GM18507 (cell line): Measurements from ENCODE around the gene RYR2.

Source experiments
- DNase-seq: peaks from one replicate; pipeline ENCODE4 v3.0.0; 2011; ENCODE audit warnings: low read depth; ENCODE audit not compliant: insufficient read length; ENCODE audit errors: extremely low spot score
- FAIRE-seq: peaks from 2 replicates; lab custom pipeline; 2011; peaks lifted over from hg19 to GRCh38; lab: Jason Lieb, UNC

The RYR2 gene

GRCh38 chr1:237041795-237042525 lies at the start of gene RYR2:
Gene RYR2 (plus strand): TSS chr1:237042184. CDS start chr1:237042522, 338 bp downstream.
- DNase-seq = no peak
- FAIRE-seq = no peak

GRCh38 chr1:236992449-236992848 lies 49.5 kb upstream of the RYR2 start:
- FAIRE-seq (no peak), DNase-seq (no peak)

GRCh38 chr1:236994450-236994849 lies 47.5 kb upstream of the RYR2 start:
- FAIRE-seq (no peak), DNase-seq (no peak)

DNA sequence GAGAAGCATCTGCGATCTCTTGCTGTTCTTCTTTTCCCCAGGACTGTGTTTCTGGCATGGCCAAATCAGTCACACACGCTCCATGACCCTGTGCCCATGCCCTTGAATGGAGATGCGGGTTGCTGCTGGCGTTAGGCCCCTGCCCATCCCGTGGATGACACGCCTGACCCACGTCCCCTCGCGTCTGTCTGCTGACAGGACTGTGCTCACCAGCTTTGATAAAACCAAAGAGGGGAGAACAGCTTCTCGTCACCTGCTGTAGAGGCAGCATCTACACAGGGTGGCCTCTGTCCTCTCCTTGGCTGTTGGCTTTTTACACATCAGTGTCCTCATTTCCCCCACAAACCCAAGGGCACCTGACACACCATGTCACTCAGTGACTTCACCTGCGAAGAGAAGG lies 44.6 kb upstream of the RYR2 start:
- FAIRE-seq (no peak), DNase-seq (no peak)

- FAIRE-seq = no peak
- DNase-seq = no peak
Measured at GRCh38 chr1:236997882-236998281, 44.1 kb upstream of the RYR2 start.

DNA sequence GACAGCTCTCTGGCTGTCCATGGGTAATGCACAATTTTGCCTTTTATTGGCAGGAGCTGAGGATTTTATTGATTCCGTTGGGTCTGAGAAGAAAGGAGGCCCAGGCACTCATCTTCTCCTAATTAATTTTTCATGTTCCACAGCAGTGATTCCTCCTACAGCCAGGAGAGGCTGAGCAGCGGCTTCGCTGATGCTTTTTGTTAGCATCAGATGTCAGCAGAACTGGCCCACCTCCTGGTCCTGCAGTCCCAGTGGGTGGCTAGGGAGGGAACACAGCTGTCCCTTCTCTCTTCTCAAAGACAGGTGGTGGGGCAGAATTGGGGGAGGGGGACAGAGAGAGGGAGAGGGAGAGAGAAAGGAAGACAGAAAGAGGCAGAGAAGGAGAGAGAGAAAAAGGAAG lies 43.4 kb upstream of the RYR2 start:
- FAIRE-seq (no peak), DNase-seq (no peak)

- no peak for DNase-seq
- no peak for FAIRE-seq
Measured at GRCh38 chr1:237000191-237000590, 41.8 kb upstream of the RYR2 start.

- no peak for DNase-seq
- no peak for FAIRE-seq
Measured at GRCh38 chr1:237003516-237003915, 38.5 kb upstream of the RYR2 start.

DNA sequence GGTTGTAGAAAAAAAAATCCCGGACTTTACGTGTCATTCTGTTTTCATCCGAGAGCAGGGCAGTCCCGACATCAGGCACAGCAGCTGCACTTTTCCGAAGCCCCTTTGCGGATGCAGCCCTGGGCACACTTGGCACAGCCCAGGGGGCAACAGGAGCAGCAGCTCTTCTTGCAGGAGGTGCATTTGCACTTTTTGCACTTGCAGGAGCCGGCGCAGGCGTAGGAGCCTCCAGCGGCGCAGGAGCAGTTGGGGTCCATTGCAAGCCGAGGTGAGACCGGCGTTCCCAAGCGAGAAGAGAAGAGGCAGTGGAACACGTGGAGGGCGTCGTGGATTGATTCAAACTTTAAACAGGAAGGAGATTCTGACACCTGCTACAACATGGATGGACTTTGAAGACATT lies 37.9 kb upstream of the RYR2 start, which contains the start of gene MT1HL1:
TSS of gene MT1HL1 (minus strand) at position 326 of the 400 bp plus-strand sequence. CDS start at position 257, 69 bp downstream.
- DNase-seq (no peak), FAIRE-seq (no peak)

- FAIRE-seq (no peak), DNase-seq (no peak)
Measured at GRCh38 chr1:237005674-237006073, 36.3 kb upstream of the RYR2 start.

GRCh38 chr1:237007147-237007881 lies 34.7 kb upstream of the RYR2 start:
- FAIRE-seq (no peak), DNase-seq (no peak)

- no peak for FAIRE-seq
- DNase-seq = no peak
Measured at GRCh38 chr1:237009611-237010010, 32.4 kb upstream of the RYR2 start.

DNA sequence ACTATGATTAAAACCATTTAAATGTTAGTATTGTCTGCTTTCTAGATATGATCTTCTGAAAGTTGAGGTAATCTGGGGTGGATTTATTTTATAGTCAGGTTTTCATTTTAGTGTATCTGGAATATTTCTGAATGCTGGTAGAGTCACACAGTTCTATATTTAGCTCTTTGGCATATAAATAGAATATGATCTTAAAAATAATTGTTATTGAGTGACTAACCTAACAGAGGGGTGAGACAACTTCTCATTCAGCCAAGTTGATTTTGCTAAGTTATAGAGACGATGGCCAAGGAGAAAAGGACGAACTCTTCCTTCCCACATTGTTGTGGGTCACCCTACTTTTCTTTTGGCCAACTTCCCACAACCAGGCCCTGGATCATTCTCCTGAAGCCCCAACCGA lies 30.6 kb upstream of the RYR2 start:
- FAIRE-seq (no peak), DNase-seq (no peak)

- FAIRE-seq (no peak), DNase-seq (no peak)
Measured at GRCh38 chr1:237012361-237012760, 29.6 kb upstream of the RYR2 start.

DNA sequence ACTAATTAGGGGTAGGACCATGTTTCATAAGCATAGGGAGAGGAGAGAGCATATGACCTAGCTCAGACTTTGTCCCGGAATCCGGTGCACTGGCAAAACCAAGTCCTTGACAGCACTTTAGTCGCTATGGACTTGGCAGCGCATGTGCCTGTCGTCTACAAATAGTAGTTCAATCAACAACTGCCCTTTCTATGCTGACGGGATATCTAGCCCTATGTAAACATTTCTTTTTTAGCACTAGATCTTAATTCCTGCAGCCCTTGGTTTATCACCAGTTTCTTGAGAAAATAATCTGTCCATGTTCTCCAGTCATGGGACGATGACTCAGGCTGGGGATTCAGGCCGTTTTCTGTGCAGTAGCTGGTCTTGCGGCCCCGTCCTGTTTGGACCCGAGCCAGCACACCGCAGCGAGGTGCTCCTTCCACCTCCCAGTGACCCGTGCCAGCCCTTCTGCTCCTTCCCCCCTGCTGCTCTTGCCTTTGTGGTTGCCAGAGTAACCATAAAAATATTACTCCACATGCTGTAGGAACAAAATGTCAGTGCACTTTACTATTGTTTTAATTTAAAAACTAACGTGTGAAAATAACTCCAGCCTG lies 29.1 kb upstream of the RYR2 start:
- DNase-seq = no peak
- no peak for FAIRE-seq

DNA sequence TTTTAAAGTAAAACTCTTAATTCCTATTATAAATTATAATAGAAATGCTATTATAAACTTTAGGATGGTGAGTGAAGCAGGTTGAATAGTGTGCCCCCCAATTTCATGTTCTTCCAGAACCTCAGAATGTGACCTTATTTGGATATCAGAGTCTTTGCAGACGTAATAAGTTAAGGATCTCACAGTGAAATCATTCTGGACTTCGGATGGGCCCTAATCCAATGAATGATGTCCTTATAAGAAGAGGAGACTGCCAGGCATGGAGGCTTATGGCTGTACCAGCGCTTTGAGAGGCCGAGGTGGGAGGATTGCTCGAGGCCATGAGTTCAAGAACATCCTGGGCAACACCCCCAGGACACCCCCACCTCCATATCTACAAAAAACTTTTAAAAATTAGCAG lies 28.4 kb upstream of the RYR2 start:
- no peak for FAIRE-seq

GRCh38 chr1:237016626-237017025 lies 25.4 kb upstream of the RYR2 start:
- no peak for FAIRE-seq
- no peak for DNase-seq

More for the DNA sequence above, 28.4 kb upstream of the RYR2 start:
- no peak for DNase-seq

- FAIRE-seq (no peak), DNase-seq (no peak)
Measured at GRCh38 chr1:237018896-237019295, 23.1 kb upstream of the RYR2 start.

GRCh38 chr1:237025358-237026074 lies 16.5 kb upstream of the RYR2 start:
- no peak for DNase-seq
- no peak for FAIRE-seq

DNA sequence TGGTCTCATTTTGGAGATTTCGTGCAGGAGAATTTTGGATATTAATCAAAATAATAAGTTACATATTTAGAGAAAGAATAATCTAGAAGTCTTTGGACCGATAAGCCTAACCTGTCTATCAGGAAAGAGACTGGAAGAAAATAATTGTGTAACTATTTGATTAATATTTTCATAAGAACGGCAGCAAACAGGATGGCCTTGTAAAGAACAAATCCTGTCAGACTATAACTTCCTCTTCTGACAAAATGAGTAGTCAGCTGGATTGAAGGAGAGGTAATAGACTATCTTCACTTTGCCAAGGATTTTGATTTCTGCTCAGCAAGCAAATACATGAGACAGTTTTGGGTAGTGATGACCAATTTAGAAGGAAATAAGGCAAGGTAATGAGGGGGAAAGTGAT lies 12.7 kb upstream of the RYR2 start:
- DNase-seq (no peak), FAIRE-seq (no peak)
